Esophagus squamous epithelium (tissue), 5 donors: ENCODE results near the gene NT5C1A. TPM values are rescaled to one million over a fixed set of nuclear protein-coding genes. Genes with fewer than 3 reads are reported as not detected.

Experiments used
- DNase-seq: peaks from one replicate; lab custom pipeline; 2025; lab: John Stamatoyannopoulos, UW
- H3K27ac ChIP-seq, 4 donors: fragments of 200-600 bp; sonication (generic); one replicate each; pipeline ENCODE4 v1.5.1; 2016 to 2019; ENCODE audit warnings: mild to moderate bottlenecking in 1 of 4
- H3K27me3 ChIP-seq, 4 donors: fragments of 200-600 bp; sonication (generic); 1 replicate in 3 of 4; 2 replicates in 1 of 4; pipeline versions ENCODE4 v1.5.1 to v1.6.0; 2017 to 2021; ENCODE audit warnings: antibody characterized with exemption in 1 of 4
- H3K36me3 ChIP-seq, 3 donors: fragments of 200-600 bp; sonication (generic); one replicate each; pipeline ENCODE4 v1.5.1; 2016 to 2019
- H3K4me1 ChIP-seq, 3 donors: fragments of 200-600 bp; sonication (generic); one replicate each; pipeline ENCODE4 v1.5.1; 2017 to 2019
- H3K4me3 ChIP-seq, 4 donors: fragments of 200-600 bp; sonication (generic); 1 replicate in 3 of 4; 2 replicates in 1 of 4; pipeline ENCODE4 v1.5.1; 2016 to 2019; ENCODE audit warnings: mild to moderate bottlenecking in 2 of 4, moderate library complexity in 1 of 4
- H3K9me3 ChIP-seq, 3 donors: fragments of 200-600 bp; sonication (generic); one replicate each; pipeline ENCODE4 v1.5.1; 2016 to 2019
- POLR2A ChIP-seq, 4 donors: fragments of 450-650 bp; IDR thresholded peaks; one replicate each; pipeline ENCODE4 v1.6.1; 2017; ENCODE audit warnings: antibody characterized with exemption in 4 of 4, mild to moderate bottlenecking in 4 of 4, moderate library complexity in 3 of 4
- WGBS, 2 donors: methylation state at CpG; one replicate each; pipeline ENCODE4 v1.1.5; 2018; 5-methylcytosine and 5-hydroxymethylcytosine counted together
- intact Hi-C: fragments of 100-400 bp; cut with DNase I; formaldehyde crosslinking; loops from one replicate; pipeline ENCODE4 v1.15.0; 2022
- total RNA-seq, 4 donors: library from RNA; depleted of rRNA; stranded (reverse); fragments of >200 nt; gene quantifications; one replicate each; pipeline ENCODE4 v1.1.0, GENCODE V29; 2016
- TF ChIP-seq, protein P1 (sequence below), 6 experiments: fragments of 450-650 bp in 4 of 6; fragments of 200-600 bp in 2 of 6; sonication (generic) in 2 of 6; IDR thresholded peaks; one replicate each; pipeline ENCODE4 v1.5.1; 2016 to 2019; ENCODE audit warnings: antibody characterized with exemption in 6 of 6, mild to moderate bottlenecking in 4 of 6, moderate library complexity in 4 of 6
- donor health status: DM: yes; HTN: yes; CAD: no.

NT5C1A gene
- total RNA-seq, 4 donors from 2014 or later: not detected

DNA sequence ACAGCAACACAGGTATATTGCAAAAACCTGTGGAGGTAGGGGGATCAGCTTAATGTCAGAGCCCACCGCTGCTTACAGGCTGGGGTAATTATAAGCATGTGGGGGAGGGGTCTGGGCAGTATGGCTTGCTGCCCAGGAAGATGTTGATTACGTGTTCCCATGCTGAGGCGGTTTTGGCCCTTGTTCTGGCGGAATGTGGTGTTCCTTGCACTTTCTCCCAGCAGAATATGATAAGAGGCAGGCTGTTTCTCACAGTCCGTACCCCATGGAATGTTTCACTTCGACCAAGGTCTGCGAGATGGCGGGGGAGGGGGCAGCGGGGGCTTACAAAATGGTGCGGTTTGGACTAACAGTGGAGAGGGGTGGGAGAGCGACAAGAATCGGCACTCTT lies 29.1 kb upstream of the NT5C1A start:
- Histone ChIP-seq H3K4me3 (peak overlapping the region in 1 of 4 donors; percentile 26), H3K36me3 (no peaks in the 10 kb centered on the region), H3K27ac (peak overlapping the region in 2 of 4 donors; percentile 61 to 70), H3K4me1 (peaks cover 0 to 5% (median 0%) of the 10 kb centered on the region in 3 donors), H3K9me3 (no peaks in the 10 kb centered on the region), H3K27me3 (peaks cover 0 to 39% (median 0%) of the 10 kb centered on the region in 4 donors)
- TF ChIP-seq POLR2A (IDR thresholded peaks at IDR 0.05): no peak
- TF ChIP-seq, protein P1, sequence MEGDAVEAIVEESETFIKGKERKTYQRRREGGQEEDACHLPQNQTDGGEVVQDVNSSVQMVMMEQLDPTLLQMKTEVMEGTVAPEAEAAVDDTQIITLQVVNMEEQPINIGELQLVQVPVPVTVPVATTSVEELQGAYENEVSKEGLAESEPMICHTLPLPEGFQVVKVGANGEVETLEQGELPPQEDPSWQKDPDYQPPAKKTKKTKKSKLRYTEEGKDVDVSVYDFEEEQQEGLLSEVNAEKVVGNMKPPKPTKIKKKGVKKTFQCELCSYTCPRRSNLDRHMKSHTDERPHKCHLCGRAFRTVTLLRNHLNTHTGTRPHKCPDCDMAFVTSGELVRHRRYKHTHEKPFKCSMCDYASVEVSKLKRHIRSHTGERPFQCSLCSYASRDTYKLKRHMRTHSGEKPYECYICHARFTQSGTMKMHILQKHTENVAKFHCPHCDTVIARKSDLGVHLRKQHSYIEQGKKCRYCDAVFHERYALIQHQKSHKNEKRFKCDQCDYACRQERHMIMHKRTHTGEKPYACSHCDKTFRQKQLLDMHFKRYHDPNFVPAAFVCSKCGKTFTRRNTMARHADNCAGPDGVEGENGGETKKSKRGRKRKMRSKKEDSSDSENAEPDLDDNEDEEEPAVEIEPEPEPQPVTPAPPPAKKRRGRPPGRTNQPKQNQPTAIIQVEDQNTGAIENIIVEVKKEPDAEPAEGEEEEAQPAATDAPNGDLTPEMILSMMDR (IDR thresholded peaks at IDR 0.05): no peak
- intact Hi-C loops: no loop called here
- 16 to 26% methylated on average over 7 to 8 of the region's 12 CpGs for WGBS, 2 donors
- no peak for DNase-seq

DNA sequence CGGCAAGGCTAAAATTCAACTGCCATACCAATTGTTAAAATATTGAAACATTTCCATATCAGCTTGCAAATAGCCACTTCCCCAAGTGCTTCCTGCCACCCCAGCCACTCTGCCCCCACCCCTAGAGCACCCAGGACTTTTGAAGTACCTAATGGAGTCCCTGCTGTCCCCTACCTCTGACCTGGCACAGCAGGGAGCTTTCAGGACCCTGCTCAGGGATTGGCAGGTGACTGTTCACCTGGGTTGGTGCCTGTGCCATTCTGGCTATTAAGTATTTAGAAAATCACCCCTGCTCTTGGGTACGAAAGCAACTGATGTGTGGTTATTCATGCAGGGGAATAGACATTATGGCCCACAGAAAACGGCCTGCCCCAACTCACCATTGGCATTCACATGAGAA lies 28.4 kb upstream of the NT5C1A start:
- H3K9me3 ChIP-seq: no peaks in the 10 kb centered on the region
- H3K27ac ChIP-seq: no peak overlapping the region
- peaks cover 0 to 46% (median 0%) of the 10 kb centered on the region in 4 donors for H3K27me3 ChIP-seq
- no peaks in the 10 kb centered on the region for H3K36me3 ChIP-seq
- peaks cover 0 to 5% (median 0%) of the 10 kb centered on the region in 3 donors for H3K4me1 ChIP-seq
- no peak for DNase-seq
- 66 to 85% methylated on average over 3 of the region's 3 CpGs for WGBS, 2 donors
- intact Hi-C loops: no loop called here
- no peak for TF ChIP-seq POLR2A (IDR thresholded peaks at IDR 0.05)
- TF ChIP-seq, protein P1 (IDR thresholded peaks at IDR 0.05): no peak
- H3K4me3 ChIP-seq: no peak overlapping the region

DNA sequence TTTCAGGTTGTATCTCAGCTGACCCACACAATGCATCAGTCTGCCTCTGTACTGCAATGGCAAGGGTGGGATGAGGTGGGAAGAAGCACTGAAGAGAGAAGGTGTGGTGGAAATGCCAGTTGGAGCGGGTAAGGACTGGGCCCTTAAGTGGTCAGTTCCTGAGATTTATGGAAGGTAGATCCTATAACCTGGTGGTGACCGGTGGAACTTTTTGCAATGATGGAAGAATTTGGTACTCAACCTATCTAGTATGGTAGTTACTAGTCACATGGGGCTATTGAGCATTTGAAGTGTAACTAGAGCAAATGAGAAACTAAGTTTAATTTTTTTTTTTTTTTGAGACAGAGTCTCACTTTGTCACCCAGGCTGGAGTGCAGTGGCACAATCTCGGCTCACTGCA lies 27.5 kb upstream of the NT5C1A start:
- Histone ChIP-seq H3K9me3 (no peaks in the 10 kb centered on the region), H3K36me3 (no peaks in the 10 kb centered on the region), H3K4me1 (peaks cover 0 to 5% (median 0%) of the 10 kb centered on the region in 3 donors), H3K4me3 (no peak overlapping the region), H3K27me3 (peaks cover 0 to 54% (median 0%) of the 10 kb centered on the region in 4 donors), H3K27ac (no peak overlapping the region)
- WGBS, 2 donors: 81 to 97% methylated on average over 3 of the region's 3 CpGs
- TF ChIP-seq, protein P1 (IDR thresholded peaks at IDR 0.05): peak in 1 of 6 experiments; percentile 5
- no peak for TF ChIP-seq POLR2A (IDR thresholded peaks at IDR 0.05)
- intact Hi-C loops: no loop called here
- DNase-seq: no peak

DNA sequence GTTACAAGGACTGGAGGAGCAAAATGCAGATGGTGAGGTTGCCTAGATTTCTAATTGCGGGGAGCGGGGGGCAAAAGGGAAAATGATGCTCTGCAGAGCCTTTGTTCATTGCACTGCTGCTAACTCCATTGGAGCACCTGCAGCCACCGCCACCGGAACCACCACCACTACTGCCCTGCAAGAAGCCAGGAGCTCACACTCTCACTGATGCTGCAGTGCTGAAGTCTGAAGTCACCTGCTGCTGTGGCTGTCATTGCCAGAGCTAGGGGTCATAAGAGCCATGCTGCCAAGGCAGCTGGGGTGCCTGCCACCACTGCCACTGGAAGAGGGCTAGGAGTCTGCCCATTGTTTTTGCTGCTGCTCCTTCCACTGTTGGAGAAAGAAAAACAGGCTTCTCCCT lies 26.7 kb upstream of the NT5C1A start:
- H3K4me1 ChIP-seq: peaks cover 0 to 5% (median 0%) of the 10 kb centered on the region in 3 donors
- TF ChIP-seq, protein P1 (IDR thresholded peaks at IDR 0.05): no peak
- TF ChIP-seq POLR2A (IDR thresholded peaks at IDR 0.05): no peak
- WGBS, 2 donors: 71 to 85% methylated on average over 2 to 4 of the region's 4 CpGs
- H3K27ac ChIP-seq: no peak overlapping the region
- peaks cover 0 to 60% (median 0%) of the 10 kb centered on the region in 4 donors for H3K27me3 ChIP-seq
- H3K4me3 ChIP-seq: no peak overlapping the region
- no peaks in the 10 kb centered on the region for H3K36me3 ChIP-seq
- H3K9me3 ChIP-seq: no peaks in the 10 kb centered on the region
- intact Hi-C loops: no loop called here
- no peak for DNase-seq

DNA sequence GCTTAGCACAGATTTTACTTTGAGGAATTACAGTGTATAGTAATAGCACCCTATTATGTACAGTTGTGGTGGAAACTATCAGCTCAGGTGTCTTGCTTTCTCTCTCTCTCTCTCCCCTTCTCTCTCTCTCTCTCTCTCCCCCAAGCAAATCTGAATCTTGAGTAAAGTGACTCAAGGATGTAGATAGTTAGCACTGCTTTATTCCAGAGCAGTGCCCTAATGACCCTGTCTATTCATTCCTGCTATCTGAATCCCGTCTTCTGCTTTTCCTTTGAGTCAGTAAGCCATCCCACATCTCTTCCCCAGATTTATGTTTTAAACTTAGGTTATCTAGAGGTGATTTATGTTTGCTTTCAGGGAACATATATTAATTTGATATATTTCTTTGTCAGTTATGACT lies 24.5 kb upstream of the NT5C1A start:
- Histone ChIP-seq H3K4me3 (no peak overlapping the region), H3K27ac (no peak overlapping the region), H3K36me3 (no peaks in the 10 kb centered on the region), H3K4me1 (peaks cover 10 to 20% (median 12%) of the 10 kb centered on the region in 3 donors), H3K9me3 (no peaks in the 10 kb centered on the region), H3K27me3 (peaks cover 0 to 81% (median 4%) of the 10 kb centered on the region in 4 donors)
- WGBS, 2 donors: 35 to 46% methylated on average over 1 of the region's 1 CpG
- DNase-seq: no peak
- TF ChIP-seq, protein P1 (IDR thresholded peaks at IDR 0.05): no peak
- TF ChIP-seq POLR2A (IDR thresholded peaks at IDR 0.05): no peak
- intact Hi-C loops: no loop called here
